ENCODE results near the gene R3HCC1L.
"Not testable (repeated sequence)": the region's sequence is repeated elsewhere in the genome, so short reads cannot be mapped to it uniquely, and the experiment has no call there.

The R3HCC1L gene

DNA sequence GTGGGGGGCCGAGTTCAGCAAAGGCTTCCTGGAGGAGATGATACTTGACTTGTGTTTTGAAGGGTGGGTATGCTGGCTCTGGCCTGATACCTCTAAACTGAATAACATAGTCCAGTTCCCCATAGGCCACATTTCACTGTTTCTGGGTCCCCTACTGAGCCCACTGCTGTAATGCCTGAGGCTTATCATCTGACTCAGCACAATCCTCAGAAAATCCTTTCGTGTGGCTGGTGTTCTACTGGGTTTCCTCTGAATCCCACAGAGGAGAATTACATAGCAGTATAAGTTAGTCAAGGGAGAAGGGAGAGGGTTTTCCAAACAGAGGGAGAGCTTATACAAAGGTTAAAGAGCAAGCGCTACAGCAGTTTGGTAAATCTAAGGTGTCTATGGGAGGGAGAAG lies 2.8 kb upstream of the R3HCC1L start:
- DNase-seq (ENCODE audit: low read depth, low spot score) = no peak

DNA sequence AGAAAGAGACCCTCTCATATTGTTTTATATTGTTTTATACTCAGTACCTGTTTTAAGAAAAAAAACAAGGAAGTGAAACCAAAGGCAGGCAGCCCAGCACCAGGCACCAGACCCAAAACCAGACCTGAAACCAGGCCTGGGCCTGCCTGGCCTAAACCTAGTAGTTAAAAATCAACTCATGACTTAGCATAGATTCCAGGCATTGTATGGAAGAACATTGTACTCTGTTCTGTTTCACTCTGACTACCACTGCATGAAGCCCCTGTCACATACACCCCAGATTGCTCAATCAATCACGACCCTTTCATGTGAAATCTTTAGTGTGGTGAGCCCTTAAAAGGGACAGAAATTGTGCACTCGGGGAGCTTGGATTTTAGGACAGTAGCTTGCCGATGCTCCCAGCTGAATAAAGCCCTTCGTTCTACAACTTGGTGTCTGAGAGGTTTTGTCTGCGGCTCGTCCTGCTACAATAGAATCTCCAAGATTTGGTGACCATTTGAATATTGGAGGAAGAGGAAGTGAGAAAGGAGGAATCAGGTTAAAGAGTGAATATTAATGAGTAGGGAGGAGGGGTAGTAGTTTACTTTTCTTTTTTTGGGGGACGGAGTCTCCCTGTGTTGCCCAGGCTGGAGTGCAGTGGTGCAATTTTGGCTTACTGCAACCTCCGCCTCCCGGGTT lies 1.2 kb upstream of the R3HCC1L start:
- DNase-seq (ENCODE audit: low read depth, low spot score) = not testable (repeated sequence)

DNA sequence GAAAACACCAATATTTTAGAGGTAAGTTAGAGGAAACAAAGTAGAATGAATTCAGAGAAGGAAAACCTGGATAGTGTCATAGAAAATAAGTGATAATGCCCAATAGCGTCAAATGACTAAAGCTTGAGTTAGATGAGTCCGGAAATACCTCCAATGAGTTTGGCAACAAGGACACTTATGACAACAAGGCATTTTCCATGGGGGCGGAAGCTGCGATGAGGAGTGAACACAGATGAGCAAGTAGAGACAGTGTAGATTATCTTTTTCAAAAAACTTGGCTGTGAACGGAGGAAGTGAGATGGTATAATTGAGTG lies 383 bp upstream of the R3HCC1L start:
- no peak for DNase-seq (ENCODE audit: low read depth, low spot score)

DNA sequence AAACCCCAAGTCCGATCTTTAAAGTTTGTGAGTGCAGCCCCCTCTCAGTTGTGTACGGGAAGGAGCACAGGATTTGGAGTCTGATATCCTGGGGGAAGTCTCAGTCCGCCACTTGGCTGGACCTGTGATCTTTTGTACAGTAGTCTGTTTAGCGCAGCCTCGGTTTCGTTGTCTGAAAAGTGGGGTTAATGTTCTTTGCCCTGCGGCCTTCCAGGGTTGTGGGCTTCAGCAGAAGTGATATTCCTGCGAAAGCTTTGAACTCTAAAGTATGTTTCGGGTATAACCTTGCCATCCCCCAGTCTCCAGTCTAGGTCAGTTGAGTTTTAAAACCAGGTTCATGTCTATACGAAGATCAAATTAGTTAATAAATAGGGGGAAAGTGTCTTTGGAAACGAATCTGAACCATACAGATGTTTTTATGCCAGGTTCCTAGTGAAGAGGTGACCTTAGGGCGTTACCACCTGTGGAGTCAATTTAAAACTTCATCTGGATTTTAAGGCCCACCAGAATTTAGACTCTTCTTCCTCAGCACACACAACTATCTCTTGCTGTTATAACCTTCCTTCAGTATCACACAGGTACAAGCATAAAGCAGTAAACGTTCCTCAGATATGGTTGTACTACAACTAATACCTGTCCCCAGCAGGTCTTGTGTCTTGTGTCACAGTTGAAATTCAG lies 904 bp downstream of the R3HCC1L start:
- no peak for DNase-seq (ENCODE audit: low read depth, low spot score)

GRCh38 chr10:98136775-98137174 lies 2.3 kb downstream of the R3HCC1L start:
- DNase-seq (ENCODE audit: low read depth, low spot score) = not testable (repeated sequence)

GRCh38 chr10:98138031-98138430 lies 3.6 kb downstream of the R3HCC1L start:
- no peak for DNase-seq (ENCODE audit: low read depth, low spot score)

DNA sequence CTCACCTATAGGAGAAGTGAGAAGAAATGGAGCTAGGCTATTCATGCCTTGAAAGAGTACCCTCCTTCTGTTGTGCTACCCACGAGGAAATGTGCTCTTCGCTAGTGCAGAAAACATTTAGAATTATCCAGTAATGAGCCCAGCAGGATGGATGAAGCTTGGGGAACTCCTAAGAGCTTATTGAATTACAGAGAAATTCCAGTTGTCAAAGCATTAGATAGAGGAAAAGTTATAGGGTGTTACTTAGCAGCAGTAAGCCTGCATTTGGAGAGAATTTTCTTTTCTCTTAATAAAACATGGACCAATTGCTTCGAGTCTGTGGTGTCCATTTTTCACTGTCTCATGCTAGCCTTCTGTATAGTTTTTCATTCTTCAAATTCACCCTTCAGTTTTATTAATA lies 5.0 kb downstream of the R3HCC1L start:
- no peak for DNase-seq (ENCODE audit: low read depth, low spot score)

DNA sequence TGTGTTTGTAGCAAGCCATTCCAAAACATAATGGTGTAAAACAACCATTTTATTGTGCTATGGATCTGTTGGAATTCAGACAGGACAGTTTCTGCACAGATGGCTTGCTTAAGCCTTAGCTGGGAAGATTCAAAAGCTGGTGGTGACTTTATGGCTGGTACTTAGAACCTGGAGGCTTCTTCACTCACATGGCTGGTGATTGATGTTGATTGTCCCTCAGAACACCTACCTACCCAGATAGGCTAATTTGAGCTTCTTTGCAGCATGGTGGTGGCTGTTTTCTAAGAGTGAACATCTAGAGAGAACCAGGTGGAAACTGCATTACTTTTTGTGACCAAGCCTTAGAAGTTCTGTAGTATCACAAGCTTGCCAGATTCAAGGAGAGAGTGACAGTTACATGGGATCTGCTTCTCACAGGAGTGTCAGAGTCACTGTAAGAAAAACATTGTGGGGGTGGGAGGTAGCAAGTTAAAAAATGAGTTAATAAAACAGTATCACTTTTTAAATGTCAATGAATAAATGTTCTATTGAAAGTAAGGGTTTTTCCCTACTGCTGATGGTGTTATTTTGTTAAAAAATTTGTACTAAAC lies 7.1 kb downstream of the R3HCC1L start:
- no peak for DNase-seq (ENCODE audit: low read depth, low spot score)

- DNase-seq (ENCODE audit: low read depth, low spot score) = no peak
Measured at GRCh38 chr10:98144985-98145384, 10.5 kb downstream of the R3HCC1L start.

DNA sequence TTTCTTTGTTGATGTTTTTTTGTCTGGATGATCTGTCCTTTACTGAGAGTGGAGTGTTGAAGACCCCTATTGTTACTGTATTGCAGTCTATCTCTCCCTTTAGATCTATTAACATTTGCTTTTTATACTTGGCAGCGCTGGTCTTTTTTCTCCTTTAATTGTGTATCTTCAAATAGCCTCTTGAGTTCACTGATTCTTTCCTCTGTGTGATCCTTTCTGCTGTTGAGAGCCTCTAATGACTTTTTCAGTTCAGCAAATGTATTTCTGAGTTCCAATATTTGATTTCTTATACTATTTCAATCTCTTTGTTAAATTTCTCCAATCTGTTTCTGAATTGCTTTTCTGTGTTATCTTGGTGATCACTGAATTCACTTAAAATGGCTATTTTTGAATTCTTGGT lies 15.4 kb downstream of the R3HCC1L start:
- no peak for DNase-seq (ENCODE audit: low read depth, low spot score)

DNA sequence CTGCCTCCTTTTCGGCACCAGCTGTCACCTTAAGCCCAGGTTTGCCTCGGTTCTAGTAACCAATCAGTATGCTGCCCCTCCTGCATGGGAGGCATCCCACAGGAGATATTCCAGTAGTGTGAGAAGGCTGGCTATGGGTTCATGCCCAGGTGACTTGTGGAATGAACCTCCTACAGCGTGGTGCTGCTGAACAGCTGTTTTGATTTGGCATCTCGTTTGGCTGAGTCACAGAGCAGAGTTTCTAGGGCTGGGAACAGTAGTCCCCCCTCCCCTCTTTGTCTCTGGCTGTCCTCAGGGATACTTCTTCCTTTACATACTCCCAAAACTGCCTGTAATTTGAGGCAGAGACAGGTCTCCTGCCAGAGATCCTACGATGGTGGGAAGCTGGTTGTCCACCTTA lies 16.1 kb downstream of the R3HCC1L start:
- no peak for DNase-seq (ENCODE audit: low read depth, low spot score)

- DNase-seq (ENCODE audit: low read depth, low spot score) = not testable (repeated sequence)
Measured at GRCh38 chr10:98152778-98153177, 18.3 kb downstream of the R3HCC1L start.

- DNase-seq (ENCODE audit: low read depth, low spot score) = not testable (repeated sequence)
Measured at GRCh38 chr10:98153213-98153958, 18.9 kb downstream of the R3HCC1L start.

DNA sequence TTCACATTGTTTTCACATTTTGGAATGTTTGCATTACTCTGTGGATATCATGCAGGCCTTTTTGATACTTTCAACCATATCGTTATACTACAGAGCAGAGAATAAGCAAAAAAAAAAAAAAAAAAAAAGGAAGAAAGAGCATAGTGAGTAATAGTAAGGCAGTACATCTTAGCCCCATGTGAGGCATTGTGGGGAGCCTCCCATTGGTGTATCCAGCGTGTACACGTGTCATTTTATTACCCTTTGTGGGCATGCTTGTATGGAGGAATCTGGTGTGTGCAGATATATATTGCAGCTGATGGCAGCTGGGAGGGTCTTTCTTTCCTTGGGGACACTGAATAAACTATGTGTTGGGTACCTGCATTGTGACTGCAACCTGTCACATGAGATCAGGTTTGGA lies 19.6 kb downstream of the R3HCC1L start:
- DNase-seq (ENCODE audit: low read depth, low spot score) = no peak

GRCh38 chr10:98158576-98158975 lies 24.1 kb downstream of the R3HCC1L start:
- DNase-seq (ENCODE audit: low read depth, low spot score) = no peak

DNA sequence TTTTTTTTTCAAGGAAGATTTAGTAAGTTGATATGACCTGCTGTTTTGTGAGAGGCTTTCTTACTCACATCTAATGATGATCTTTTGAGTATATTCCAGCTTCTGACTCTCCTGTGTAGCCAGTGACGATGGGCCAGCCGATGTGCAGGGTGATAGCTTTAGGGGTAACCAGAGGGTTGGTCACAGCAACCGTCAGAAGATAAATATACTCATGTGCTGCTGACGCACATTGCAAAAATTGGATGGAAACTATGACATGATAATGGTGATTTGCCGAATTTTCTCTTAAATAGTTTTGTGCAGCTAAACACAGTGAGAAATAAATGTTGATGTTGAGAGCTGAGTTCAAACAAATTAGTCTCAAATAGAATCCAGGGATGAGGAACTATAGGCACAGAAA lies 29.5 kb downstream of the R3HCC1L start:
- no peak for DNase-seq (ENCODE audit: low read depth, low spot score)

GRCh38 chr10:98167191-98167590 lies 32.7 kb downstream of the R3HCC1L start:
- DNase-seq (ENCODE audit: low read depth, low spot score) = no peak

- DNase-seq (ENCODE audit: low read depth, low spot score) = no peak
Measured at GRCh38 chr10:98168147-98168546, 33.7 kb downstream of the R3HCC1L start.

DNA sequence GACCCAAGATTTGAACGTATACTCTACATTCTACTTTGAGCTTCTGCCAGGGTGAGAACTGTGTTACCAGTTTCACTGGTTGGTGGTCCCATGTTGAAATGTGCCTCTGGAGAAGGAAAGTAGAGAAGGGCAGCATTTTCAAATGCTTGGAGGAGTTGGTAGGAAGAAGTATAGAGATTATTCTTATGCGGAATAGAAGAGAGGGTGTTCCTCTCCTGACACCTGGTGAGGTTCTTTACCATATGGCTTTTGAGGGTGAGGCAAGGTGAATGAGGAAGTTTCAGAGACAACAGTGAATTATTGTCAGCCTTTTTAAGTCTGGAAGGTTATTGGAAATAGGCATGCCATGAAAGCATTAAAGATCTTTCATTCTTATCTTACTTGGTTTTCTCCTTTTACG lies 34.3 kb downstream of the R3HCC1L start:
- no peak for DNase-seq (ENCODE audit: low read depth, low spot score)

DNA sequence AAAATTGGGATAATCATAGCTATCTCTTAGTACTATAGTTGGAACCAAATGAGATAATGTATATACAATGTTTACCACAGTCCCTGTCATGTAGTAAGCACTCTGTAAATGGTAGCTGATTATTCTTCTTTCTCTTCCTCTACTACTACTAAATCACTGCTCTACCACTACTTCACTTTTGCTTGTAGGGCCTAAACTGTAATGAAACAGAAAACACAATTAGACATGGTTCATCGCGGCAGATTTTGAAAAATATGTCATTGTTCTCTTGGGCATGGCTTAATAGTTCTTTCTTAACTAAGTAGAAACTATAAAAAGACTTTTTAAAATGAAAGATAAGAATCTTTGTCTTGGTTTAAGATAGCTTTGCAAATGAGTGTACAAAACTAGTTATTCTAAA lies 34.9 kb downstream of the R3HCC1L start:
- DNase-seq (ENCODE audit: low read depth, low spot score) = no peak

- DNase-seq (ENCODE audit: low read depth, low spot score) = peak; percentile 65
Measured at GRCh38 chr10:98170249-98171117, 36.0 kb downstream of the R3HCC1L start.

- no peak for DNase-seq (ENCODE audit: low read depth, low spot score)
Measured at GRCh38 chr10:98172073-98172472, 37.6 kb downstream of the R3HCC1L start.

Measured in iPS DF 19.7 (cell line).